CD4-positive, alpha-beta T cell treated with Interleukin-17A for 1 hour (primary cell): ENCODE measurements around the gene KRIT1.

Source experiments
- DNase-seq: peaks from one replicate; pipeline ENCODE4 v3.0.0-alpha.2; 2020

KRIT1 gene

DNA sequence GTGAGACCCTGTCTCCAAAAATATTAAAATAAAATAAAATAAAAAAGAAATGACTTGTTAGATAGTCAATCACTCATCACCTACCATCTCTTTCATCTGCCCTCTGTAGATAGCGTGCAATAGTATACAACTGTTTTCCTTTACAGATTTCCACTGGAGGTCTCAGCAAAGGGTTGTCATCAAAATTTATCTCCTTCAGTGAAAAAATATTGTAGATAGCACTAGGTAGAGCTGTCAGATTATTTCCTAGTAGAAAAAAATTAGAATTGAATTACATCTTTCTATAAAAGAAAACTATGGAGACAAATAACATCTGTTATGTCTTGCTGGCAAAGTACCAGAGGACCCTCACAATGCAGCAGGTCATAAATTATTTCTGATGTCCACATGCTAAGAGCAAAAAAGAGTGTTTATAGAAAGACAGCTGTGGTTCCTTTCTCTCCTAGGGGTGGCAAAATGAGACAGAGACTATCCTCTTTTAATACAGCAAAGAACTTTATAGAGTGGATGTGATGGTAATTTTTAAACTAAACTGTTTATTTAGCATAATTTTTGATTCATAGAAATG, 95.2 kb downstream of the KRIT1 start:
- DNase-seq = no peak

GRCh38 chr7:92149736-92150239, 95.9 kb downstream of the KRIT1 start:
- no peak for DNase-seq
